ENCODE measurements around the gene NCDN.

Gene NCDN

GRCh38 chr1:35560256-35561225 lies 2.9 kb downstream of the NCDN start:
- TF ChIP-seq CTCF (IDR thresholded peaks at IDR 0.05; ENCODE audit: extremely low read depth, missing control alignments), result no peak
- no peak for DNase-seq (ENCODE audit: low spot score)

GRCh38 chr1:35561297-35561971 lies 3.8 kb downstream of the NCDN start:
- TF ChIP-seq CTCF (IDR thresholded peaks at IDR 0.05; ENCODE audit: extremely low read depth, missing control alignments), result no peak
- DNase-seq (ENCODE audit: low spot score), result no peak

- DNase-seq (ENCODE audit: low spot score), result no peak
- TF ChIP-seq CTCF (IDR thresholded peaks at IDR 0.05; ENCODE audit: extremely low read depth, missing control alignments), result no peak
Measured at GRCh38 chr1:35561972-35562680, 4.5 kb downstream of the NCDN start.

- no peak for TF ChIP-seq CTCF (IDR thresholded peaks at IDR 0.05; ENCODE audit: extremely low read depth, missing control alignments)
- DNase-seq (ENCODE audit: low spot score), result no peak
Measured at GRCh38 chr1:35563166-35563565, 5.6 kb downstream of the NCDN start.

GRCh38 chr1:35564037-35564883 lies 6.7 kb downstream of the NCDN start:
- TF ChIP-seq CTCF (IDR thresholded peaks at IDR 0.05; ENCODE audit: extremely low read depth, missing control alignments), result peak; percentile 77
- peak; percentile 90 for DNase-seq (ENCODE audit: low spot score)

GRCh38 chr1:35564884-35565741 lies 7.5 kb downstream of the NCDN start:
- no peak for TF ChIP-seq CTCF (IDR thresholded peaks at IDR 0.05; ENCODE audit: extremely low read depth, missing control alignments)
- no peak for DNase-seq (ENCODE audit: low spot score)
